D341Med (cell line): ENCODE measurements around the gene CLEC4M.
"Not testable (repeated sequence)": the region's sequence is repeated elsewhere in the genome, so short reads cannot be mapped to it uniquely, and the experiment has no call there.

ENCODE experiments used
- DNase-seq: peaks from one replicate; pipeline ENCODE4 v3.0.0; 2012; ENCODE audit warnings: low spot score

CLEC4M gene

DNA sequence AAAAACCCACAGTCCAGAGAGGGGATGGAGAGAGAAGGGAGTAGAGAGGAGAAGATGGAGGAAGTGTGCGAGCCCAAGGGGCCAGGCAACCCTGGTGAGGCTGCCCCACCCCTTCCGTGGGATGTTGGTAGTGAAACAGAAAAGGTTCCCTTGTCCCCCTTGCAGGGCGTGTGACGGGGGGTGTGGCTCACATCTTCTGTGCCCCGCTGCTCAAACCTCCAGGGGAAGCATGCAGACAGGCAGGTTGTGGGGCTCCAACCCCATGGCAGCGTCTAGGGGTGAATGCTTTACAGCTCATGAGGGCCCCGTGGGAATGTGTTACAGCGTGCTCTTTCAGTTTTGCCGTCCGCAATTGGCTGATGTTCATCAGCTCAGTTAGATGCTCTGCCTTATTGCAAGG lies 52.3 kb downstream of the CLEC4M start:
- no peak for DNase-seq

DNA sequence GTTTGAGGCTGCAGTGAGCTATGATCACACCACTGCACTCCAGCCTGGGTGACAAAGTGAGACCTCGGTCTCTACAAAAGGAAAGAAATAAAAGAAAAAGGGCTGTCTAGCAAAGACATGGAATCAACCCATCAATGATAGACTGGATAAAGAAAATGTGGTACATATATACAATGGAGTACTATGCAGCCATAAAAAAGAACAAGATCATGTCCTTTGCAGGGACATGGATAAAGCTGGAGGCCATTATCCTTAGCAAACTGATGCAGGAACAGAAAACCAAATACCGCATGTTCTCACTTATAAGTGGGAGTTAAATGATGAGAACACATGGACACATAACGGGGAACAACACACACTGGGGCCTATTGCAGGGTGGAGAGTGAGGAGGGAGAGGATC lies 53.0 kb downstream of the CLEC4M start:
- not testable (repeated sequence) for DNase-seq

DNA sequence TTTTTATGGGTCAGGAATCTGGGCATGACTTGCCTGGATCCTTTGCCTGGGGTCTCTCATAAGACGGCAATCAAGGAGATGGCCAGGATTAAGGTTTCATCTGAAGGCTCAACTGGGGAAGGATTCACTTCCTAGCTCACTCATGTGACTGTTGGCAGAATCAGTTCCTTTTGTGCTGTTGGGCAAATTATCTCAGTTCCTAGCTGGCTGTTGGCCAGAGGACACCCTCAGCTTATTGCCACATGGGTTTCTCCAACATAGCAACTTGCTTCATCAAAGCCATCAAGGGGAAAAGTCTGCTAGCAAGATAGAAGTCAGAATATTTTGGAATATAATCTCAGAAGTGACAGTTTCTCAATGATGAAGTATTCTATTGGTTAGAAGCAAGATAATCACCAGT lies 54.8 kb downstream of the CLEC4M start:
- DNase-seq: no peak

DNA sequence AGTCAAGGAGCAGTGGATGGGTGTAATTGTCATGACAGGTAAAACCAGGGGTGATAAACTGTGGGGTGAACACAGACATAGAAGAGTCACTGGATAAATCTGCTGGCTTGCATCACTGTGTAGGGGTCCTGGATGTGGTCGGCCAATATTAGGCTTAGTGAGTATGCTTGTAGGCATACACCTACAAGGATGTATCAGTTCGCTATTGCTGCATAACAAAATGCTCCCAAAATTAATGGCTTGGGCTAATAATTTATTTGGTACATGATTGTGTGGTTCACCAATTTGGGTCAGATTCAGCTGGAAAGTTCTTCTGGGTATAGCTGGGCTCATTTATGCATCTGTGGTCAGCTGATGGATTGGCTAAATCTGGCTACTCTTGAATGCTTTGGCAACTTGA lies 55.8 kb downstream of the CLEC4M start:
- DNase-seq: no peak
